Nephron progenitor cell (in vitro differentiated cells): Measurements from ENCODE around the gene GDPD2.

Experiments used
- DNase-seq: peaks from one replicate; pipeline ENCODE4 v3.0.0; 2021
- H3K27ac Mint-ChIP-seq: 2 replicates; pipeline ENCODE4 v1.8.0; 2021; ENCODE audit warnings: mild to moderate bottlenecking, moderate library complexity, mixed read lengths
- H3K27me3 Mint-ChIP-seq: 2 replicates; pipeline ENCODE4 v1.8.0; 2021; ENCODE audit warnings: mild to moderate bottlenecking, low read depth, mixed read lengths; ENCODE audit not compliant: poor library complexity
- H3K36me3 Mint-ChIP-seq: 2 replicates; pipeline ENCODE4 v1.8.0; 2021; ENCODE audit warnings: low read depth, mixed read lengths
- H3K4me1 Mint-ChIP-seq: 2 replicates; pipeline ENCODE4 v1.8.0; 2021; ENCODE audit warnings: mixed read lengths
- H3K4me3 Mint-ChIP-seq: 2 replicates; pipeline ENCODE4 v1.8.0; 2021; ENCODE audit warnings: mild to moderate bottlenecking, moderate library complexity, mixed read lengths
- H3K9me3 Mint-ChIP-seq: 2 replicates; pipeline ENCODE4 v1.8.0; 2021; ENCODE audit warnings: mild to moderate bottlenecking, moderate library complexity, mixed read lengths
- CTCF ChIP-seq: fragments of 200-600 bp; sonication (generic); IDR thresholded peaks from 2 replicates; pipeline ENCODE4 v1.5.0; 2021; ENCODE audit warnings: antibody characterized with exemption

GDPD2 gene

GRCh38 chrX:70479247-70479921 is 56.3 kb downstream of the GDPD2 start:
- no peak for TF ChIP-seq CTCF
- Mint-ChIP-seq H3K27me3 (peaks cover 4% of the 10 kb centered on the region), H3K27ac (peak overlapping the region; percentile 94), H3K4me3 (peak overlapping the region; percentile 12), H3K4me1 (peaks cover 80% of the 10 kb centered on the region), H3K9me3 (peaks cover 43% of the 10 kb centered on the region), H3K36me3 (peaks cover 26% of the 10 kb centered on the region)
- no peak for DNase-seq

- TF ChIP-seq CTCF: no peak
- Mint-ChIP-seq H3K27ac (peak overlapping the region; percentile 30), H3K27me3 (peaks cover 4% of the 10 kb centered on the region), H3K4me1 (peaks cover 84% of the 10 kb centered on the region), H3K9me3 (peaks cover 41% of the 10 kb centered on the region), H3K36me3 (peaks cover 31% of the 10 kb centered on the region), H3K4me3 (peak overlapping the region; percentile 54)
- DNase-seq: no peak
Observed at GRCh38 chrX:70479922-70480659, 57.0 kb downstream of the GDPD2 start.

- Mint-ChIP-seq H3K4me1 (peaks cover 83% of the 10 kb centered on the region), H3K9me3 (peaks cover 38% of the 10 kb centered on the region), H3K36me3 (peaks cover 33% of the 10 kb centered on the region), H3K27me3 (peaks cover 4% of the 10 kb centered on the region), H3K27ac (peak overlapping the region; percentile 30), H3K4me3 (peak overlapping the region; percentile 54)
- DNase-seq: no peak
- TF ChIP-seq CTCF: no peak
Observed at GRCh38 chrX:70480660-70481018, 57.5 kb downstream of the GDPD2 start.

- no peak overlapping the region for H3K4me3 Mint-ChIP-seq
- H3K27ac Mint-ChIP-seq: peak overlapping the region; percentile 30
- H3K4me1 Mint-ChIP-seq: peaks cover 72% of the 10 kb centered on the region
- H3K36me3 Mint-ChIP-seq: peaks cover 42% of the 10 kb centered on the region
- peak; percentile 11 for DNase-seq
- peaks cover 33% of the 10 kb centered on the region for H3K9me3 Mint-ChIP-seq
- no peak for TF ChIP-seq CTCF
- peaks cover 4% of the 10 kb centered on the region for H3K27me3 Mint-ChIP-seq
Observed at GRCh38 chrX:70481471-70482270, 58.6 kb downstream of the GDPD2 start.

- Mint-ChIP-seq H3K9me3 (peaks cover 35% of the 10 kb centered on the region), H3K4me3 (no peak overlapping the region), H3K36me3 (peaks cover 45% of the 10 kb centered on the region), H3K27me3 (peaks cover 4% of the 10 kb centered on the region), H3K4me1 (peaks cover 66% of the 10 kb centered on the region), H3K27ac (peak overlapping the region; percentile 30)
- DNase-seq: no peak
- TF ChIP-seq CTCF: no peak
Observed at GRCh38 chrX:70482300-70482699, 59.2 kb downstream of the GDPD2 start.
